ENCODE results near the gene MAP1B. TPM values are rescaled to one million over a fixed set of nuclear protein-coding genes. Genes with fewer than 3 reads are reported as not detected.

MAP1B gene
- total RNA-seq, 1 donor, result 164 TPM

DNA sequence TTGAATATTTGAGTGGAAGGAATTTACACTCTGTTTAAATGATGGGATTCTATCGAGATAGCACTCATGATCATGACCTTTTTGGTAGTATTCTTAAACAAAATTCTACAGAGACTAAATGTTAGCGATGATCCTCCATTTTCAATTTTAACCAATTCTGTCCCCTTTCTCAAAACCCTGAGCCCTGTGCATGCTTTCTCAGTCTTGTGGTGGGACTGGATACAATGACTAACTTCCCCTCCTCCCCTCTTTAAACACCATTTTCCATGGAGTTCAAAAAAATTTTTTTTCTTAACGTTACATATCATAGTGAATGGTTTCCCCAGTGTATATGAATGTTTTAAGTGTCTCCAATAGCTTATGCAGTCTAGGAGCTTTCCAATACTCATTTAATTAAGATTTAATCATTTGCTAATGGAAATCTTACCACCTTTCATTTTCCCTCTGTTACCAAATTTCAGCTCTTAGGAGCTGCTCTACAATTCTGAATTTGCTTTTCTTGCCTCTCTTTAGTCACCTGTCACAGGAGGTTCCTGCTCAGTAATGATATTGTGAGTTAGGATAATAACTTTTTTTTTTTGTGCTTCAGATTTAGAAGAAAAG, 101.2 kb downstream of the MAP1B start:
- H3K4me1 ChIP-seq (ENCODE audit: insufficient read depth, low read length), result peaks cover 51% of the 10 kb centered on the region
- H3K9me3 ChIP-seq (ENCODE audit: low read depth, low read length), result no peaks in the 10 kb centered on the region
- H3K4me2 ChIP-seq (ENCODE audit: insufficient read depth, low read length), result no peak overlapping the region
- peaks cover 51% of the 10 kb centered on the region for H3K36me3 ChIP-seq (ENCODE audit: insufficient read depth, low read length)
- H3K4me3 ChIP-seq (ENCODE audit: insufficient read depth, low read length), result no peak overlapping the region
- DNase-seq (ENCODE audit: insufficient read length, low spot score, missing footprints), result no peak
- peaks cover 4% of the 10 kb centered on the region for H3K79me2 ChIP-seq (ENCODE audit: insufficient read depth, low read length)
- no peaks in the 10 kb centered on the region for H3K27me3 ChIP-seq (ENCODE audit: insufficient read depth, low read length)
- H2AFZ ChIP-seq (ENCODE audit: low read length), result no peak overlapping the region
- no peak for TF ChIP-seq CTCF (IDR thresholded peaks at IDR 0.05; ENCODE audit: extremely low read depth, low read depth, low read length)
- no peak overlapping the region for H3K27ac ChIP-seq (ENCODE audit: low read depth, low read length)
- no peaks in the 10 kb centered on the region for H4K20me1 ChIP-seq (ENCODE audit: insufficient read depth, low read length)

- no peak for TF ChIP-seq CTCF (IDR thresholded peaks at IDR 0.05; ENCODE audit: extremely low read depth, low read depth, low read length)
- no peaks in the 10 kb centered on the region for H3K79me2 ChIP-seq (ENCODE audit: insufficient read depth, low read length)
- H4K20me1 ChIP-seq (ENCODE audit: insufficient read depth, low read length), result no peaks in the 10 kb centered on the region
- peaks cover 41% of the 10 kb centered on the region for H3K36me3 ChIP-seq (ENCODE audit: insufficient read depth, low read length)
- peak overlapping the region; percentile 84 for H3K27ac ChIP-seq (ENCODE audit: low read depth, low read length)
- H3K4me3 ChIP-seq (ENCODE audit: insufficient read depth, low read length), result no peak overlapping the region
- H3K27me3 ChIP-seq (ENCODE audit: insufficient read depth, low read length), result no peaks in the 10 kb centered on the region
- H2AFZ ChIP-seq (ENCODE audit: low read length), result no peak overlapping the region
- H3K9me3 ChIP-seq (ENCODE audit: low read depth, low read length), result no peaks in the 10 kb centered on the region
- DNase-seq (ENCODE audit: insufficient read length, low spot score, missing footprints), result no peak
- H3K4me2 ChIP-seq (ENCODE audit: insufficient read depth, low read length), result no peak overlapping the region
- H3K4me1 ChIP-seq (ENCODE audit: insufficient read depth, low read length), result peaks cover 51% of the 10 kb centered on the region
These were observed 102.2 kb downstream of the MAP1B start for GRCh38 chr5:72209147-72210115.

DNA sequence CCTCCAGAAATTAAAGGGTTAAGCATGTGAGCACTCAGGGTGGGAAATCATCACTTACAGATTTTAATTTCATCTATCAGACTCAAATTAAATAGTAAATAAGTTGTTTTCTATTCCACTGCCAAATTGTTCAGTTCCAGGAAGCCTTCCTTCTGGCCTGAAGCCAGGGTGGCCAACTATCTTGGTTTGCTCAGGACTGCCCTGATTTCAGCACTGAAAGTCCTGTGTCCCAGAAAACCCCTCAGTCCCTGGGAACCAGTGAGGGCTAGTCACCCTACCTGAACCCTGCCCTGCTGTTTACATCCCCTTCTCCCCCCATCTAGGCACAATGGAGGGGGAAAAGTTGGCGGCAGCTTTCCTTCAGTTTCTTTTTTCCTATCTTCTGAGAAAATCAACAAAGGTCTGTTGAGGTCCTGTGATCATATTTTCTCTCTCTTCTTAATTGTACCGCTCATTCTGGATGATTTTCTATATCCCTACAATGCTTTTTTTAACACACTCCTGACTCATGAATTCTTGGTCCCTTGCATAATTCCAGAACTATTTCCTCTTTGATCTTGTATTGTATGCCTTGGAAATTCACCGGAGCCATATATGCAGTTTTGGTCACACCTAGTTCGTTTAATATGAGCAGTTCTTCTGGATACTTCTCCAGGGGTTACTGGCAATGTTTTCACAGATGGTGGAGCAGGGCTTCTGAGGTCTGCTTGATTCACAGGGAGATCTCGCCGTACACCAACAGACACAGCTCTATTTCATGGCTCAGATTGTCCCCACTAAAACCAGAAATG, 103.8 kb downstream of the MAP1B start:
- Histone ChIP-seq H3K79me2 (ENCODE audit: insufficient read depth, low read length) (no peaks in the 10 kb centered on the region), H2AFZ (ENCODE audit: low read length) (no peak overlapping the region), H3K27ac (ENCODE audit: low read depth, low read length) (peak overlapping the region; percentile 84), H3K27me3 (ENCODE audit: insufficient read depth, low read length) (no peaks in the 10 kb centered on the region), H3K36me3 (ENCODE audit: insufficient read depth, low read length) (peaks cover 24% of the 10 kb centered on the region), H4K20me1 (ENCODE audit: insufficient read depth, low read length) (no peaks in the 10 kb centered on the region), H3K4me3 (ENCODE audit: insufficient read depth, low read length) (peak overlapping the region; percentile 49), H3K4me2 (ENCODE audit: insufficient read depth, low read length) (peak overlapping the region; percentile 75), H3K9me3 (ENCODE audit: low read depth, low read length) (no peaks in the 10 kb centered on the region), H3K4me1 (ENCODE audit: insufficient read depth, low read length) (peaks cover 41% of the 10 kb centered on the region)
- TF ChIP-seq CTCF (IDR thresholded peaks at IDR 0.05; ENCODE audit: extremely low read depth, low read depth, low read length), result no peak
- DNase-seq (ENCODE audit: insufficient read length, low spot score, missing footprints), result peak; percentile 82
